Amniotic stem cell (primary cell): ENCODE measurements around the gene GTPBP10.

Source experiments
- DNase-seq: peaks from one replicate; lab custom pipeline; 2025; lab: John Stamatoyannopoulos, UW

The GTPBP10 gene

DNA sequence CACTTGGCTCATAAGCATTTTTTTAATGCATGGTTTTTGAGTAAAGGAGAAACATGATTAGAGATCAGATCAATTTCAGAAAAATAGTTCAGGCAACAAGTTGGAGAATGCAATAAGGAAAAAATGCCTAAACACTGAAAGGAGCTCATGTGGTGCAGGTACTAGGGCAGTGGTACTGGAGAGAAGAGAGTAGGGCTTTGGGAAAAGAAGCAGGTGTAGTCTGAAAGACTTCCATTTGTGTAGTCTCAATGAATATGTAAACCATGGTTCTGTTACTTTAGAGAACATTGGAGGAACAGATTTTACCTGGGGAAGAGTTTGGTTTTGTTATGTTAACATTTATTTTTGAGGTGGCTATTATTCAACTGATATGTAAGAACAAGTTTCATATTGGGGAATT lies 5.5 kb downstream of the GTPBP10 start:
- DNase-seq, result no peak

DNA sequence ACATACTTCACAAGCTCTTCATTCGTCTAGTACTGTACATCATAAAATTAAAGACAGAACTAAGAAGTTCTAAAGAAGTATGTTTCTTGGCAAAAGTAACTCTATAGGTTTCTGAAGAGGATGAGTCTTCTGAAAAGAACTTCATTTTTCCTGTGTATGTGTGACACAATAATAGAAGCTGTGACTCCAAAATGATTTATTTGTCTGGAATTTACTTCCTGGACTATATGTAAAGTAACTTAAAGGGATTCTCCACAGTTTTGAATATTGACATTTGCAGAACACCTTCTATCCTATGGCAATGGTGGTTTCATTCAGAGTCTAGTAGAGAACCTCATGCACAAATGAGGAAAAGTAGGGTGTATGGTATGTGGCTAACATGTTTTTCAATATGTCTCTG lies 36.9 kb downstream of the GTPBP10 start:
- DNase-seq, result peak; percentile 18

DNA sequence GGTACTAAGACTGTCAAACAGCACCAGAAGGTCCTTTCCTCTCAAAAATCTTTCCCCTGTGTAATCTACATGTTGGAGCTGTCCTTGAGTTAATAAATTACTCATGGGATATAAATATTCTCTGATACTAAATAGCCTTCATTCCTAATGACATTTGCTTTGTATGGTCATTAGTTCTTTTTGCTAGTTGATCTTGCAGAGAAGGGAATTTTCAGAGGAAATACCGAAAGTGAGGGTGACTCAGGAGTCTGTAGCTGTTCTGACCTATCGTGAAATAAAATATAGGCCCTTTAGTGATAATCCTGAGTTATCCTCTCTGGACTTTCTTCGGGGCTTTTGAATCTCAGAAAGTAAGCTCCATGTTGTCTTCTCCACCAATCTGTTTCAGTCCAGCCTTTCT lies 37.3 kb downstream of the GTPBP10 start:
- peak; percentile 0 for DNase-seq

DNA sequence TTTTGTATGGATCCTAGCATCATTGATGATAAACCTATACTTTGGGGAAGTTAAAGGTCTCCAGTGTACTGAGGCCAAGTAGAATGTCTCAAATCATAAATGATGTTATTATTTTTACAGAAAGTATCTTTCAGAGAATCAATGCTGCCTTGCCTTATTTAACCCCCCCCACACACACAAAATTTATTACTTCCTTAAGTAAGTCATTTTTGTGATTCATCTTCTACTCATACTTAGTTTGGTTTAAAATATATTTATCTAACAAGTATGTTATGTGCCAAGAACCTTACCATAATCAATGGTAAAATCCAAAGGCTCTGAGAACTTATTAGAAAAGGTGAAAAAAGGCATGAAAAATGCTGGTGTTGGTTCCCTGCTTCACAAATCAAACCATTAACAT lies 37.9 kb downstream of the GTPBP10 start:
- no peak for DNase-seq

DNA sequence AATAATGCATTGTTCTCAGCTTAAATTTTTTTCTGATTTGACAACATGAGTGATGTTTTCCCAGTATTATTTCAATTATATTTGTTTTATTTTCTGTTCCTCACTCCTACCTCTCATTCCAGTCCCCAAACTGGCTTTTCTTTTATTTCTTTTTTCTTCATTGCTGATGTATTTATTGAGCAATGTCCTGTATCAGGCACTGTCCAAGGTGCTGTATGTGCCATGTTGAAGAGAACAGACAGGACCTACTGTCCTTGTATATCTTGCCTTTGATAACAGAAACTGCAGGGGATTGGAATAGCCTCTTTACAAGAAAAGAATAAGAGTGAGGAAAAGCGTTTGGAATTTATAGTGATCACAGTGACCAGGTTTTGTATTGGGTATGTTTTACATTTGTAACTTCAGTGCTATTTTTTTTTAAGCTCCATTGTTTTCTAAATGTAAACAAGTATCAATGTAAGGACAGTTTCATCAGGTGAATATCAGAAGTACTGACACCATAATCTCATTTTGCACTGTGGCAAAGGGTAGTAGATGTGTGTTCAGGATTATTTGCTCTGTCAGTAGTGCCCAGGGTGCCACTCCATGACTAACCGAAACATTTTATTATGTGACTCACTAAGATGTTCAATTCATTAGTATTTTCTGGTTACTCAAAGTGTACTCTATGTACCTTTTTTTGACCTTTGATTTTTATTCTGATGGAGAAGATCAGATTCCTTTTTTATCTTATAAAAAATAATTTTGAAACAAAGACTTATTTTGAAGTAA lies 41.1 kb downstream of the GTPBP10 start:
- DNase-seq, result no peak

DNA sequence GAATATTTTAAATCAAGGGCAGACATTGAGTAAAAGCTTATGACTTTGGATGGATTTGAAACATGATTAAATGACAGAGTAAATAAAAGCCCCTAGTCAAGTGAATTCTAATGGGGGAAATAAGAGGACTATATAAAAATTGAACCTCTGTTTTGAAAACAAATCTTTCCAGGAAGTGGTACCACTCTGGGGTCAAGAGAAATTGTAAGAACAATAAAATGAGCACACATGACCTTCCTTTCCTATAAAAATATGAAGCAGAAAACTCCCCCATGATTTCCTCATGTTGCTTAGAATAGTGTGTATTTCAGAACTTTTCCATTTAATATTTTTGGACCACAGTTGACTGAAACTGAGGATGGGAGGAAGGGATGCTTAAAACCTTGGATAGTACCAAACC lies 44.4 kb downstream of the GTPBP10 start:
- no peak for DNase-seq

DNA sequence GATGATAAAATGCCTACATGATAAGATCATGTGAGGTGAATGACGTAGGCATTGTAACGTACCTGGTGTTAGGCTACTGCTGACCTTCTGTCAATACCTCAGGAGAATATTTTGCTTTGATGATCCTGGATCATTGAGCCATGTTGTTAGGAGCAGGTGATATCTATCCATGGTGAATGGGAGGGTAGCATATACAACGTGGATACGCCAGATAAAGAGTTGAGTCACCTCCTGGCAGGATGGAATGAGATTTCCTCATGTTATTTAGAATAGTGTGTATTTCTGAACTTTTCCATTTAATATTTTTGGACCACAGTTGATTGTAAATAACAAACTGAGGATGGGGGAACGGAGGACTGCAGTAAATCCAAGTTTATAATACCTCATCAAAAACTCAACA lies 45.0 kb downstream of the GTPBP10 start:
- DNase-seq, result no peak

DNA sequence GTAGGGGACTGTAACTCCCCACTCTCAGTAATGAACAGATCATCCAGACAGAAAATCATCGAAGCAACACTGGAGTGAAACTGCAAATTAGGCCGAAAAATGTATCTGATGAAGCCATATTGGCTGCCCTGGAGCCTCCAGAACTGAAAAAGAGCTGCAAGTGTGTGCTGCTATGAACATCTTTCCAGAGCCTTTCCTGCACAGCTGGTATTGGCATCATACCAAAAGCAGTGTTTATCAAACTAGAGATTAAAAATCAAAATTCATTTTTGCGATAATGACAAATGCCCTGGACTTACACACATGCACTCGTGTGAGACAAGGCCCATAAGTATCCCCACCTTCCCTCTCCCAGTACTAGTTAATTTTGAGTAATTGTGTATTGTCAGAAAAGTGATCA lies 49.9 kb downstream of the GTPBP10 start:
- DNase-seq, result no peak

DNA sequence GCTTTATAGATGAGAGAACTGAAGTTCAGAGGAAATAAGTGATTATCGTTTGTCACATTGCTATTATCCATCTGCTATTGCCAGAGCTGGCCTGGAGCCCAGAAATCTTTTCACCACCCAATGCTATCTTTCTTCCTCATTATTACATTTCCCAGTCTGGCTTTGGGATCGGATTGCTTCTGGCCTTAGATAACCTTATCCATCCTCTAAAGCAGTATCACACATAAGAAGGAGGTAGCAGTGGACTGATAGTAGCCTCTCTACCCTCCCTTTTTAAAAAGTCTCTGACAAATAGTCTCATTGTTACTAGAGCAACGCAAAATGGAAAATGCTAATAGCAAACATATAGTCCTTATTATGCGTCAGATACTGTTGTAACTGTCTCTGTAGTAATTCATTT lies 55.5 kb downstream of the GTPBP10 start:
- no peak for DNase-seq

DNA sequence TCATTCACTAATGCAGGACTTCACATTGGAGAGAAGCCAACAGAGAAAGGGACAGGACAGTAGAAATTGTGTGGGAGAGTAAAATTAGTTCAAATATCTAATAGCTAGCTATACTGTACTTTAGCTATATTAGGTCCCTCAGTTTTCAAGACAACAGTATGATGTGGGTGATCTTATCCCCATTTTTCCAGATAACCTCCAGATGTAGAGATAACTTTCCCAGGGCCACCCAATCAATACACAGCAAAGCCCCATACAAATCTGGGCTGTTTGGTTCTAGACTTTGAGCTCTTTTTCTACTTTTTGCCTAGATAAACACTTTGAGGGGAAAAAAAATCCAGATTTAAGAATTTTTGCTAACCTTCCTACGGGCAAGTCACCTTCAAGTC lies 56.3 kb downstream of the GTPBP10 start:
- DNase-seq, result no peak

DNA sequence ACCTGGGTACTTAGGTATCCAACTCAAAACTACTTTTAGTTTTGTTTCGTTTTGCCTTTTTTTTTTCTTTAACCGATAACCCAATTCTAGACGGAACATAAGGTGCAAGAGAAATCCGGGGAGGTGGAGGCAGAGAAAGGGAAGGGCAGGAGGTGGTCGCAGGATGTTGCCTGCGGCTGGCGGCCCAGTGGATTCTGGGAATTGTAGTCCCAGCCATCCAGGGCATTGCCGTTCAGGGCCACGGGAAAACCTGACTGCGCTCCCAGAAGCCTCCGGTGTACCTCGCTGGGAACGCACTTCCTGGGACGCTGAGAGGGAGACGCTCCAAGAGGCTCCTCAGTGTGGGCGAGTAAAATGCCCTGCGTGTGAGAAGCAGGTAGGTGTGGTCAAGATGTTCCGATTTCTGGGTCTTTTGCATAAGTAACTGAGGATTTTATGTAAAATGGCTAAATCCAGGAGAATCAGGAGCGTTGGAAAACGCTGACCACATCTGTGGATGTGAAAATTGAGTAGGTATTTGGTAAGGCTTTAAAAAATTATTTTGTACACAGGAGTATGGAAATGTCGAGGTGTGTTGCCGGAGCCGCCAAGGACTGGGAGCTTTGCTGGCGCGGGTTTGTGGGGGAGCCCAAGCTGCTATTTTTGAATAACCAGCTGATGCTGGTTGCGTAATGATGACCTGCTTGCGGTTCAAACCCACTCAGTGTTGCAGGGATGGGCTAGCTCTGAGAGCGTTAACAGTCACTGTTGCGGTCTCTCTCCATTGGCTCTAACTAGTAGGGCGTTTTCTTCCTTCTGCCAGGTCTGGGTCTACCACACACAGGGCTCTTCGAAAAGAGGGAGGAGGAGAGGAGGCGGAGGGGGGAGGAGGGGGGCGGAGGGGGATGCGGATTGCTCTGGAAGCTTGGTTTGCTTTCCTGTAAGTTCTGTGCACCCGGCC lies 56.9 kb downstream of the GTPBP10 start, which contains the start of gene CLDN12:
Gene CLDN12, plus strand, starts transcription at position 288 of the 940 bp plus-strand sequence. CDS start 9,216 bp downstream, outside the sequence.
- peak; percentile 84 for DNase-seq

DNA sequence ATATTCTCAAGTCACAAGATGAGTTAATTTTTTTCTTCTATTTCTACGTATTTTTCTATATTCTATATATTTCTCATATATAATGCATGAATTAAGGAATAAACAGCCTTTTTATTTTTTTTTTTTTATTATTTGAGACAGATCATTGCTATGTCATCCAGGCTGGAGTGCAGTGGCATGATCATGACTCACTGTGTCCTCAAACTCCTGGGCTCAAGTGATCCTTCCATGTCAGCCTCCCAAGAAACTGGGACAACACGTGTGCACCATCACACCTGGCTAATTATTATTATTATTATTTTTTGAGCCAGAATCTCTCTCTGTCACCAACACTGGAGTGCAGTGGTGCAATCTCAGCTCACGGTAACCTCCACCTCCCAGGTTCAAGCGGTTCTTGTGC lies 58.3 kb downstream of the GTPBP10 start:
- no peak for DNase-seq

DNA sequence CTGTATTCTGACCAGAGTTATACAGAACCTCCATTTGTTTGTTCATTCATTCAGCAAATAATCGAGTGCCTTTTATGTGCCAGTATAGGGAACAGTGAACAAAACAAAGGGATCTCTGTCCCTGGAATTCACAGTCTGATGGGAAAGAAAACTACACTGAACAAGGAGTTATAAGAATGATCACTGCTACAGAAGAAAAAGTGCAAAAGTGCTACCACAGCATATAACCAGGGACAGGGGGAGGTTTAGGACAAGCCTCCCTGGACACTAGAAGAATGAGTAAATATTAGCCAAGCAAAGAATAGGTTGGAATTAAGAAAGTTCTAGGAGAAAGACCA lies 60.9 kb downstream of the GTPBP10 start:
- DNase-seq, result no peak

DNA sequence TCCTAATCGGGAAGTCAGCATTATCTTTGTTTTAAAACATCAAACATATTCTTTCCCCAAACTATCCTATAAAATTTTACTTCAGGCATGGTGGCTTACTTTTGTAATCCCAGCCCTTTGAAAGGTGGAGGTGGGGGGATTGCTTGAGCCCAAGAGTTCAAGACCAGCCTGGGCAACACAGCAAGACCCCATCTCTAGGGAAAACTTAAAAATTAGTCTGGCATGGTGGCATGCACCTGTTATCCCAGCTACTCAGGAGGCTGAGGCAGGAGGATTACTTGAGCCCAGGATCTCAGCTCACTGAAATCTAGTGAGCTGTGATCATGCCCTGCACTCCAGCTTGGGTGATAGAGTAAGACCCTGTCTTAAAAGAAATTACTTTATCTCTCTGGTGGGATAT lies 61.6 kb downstream of the GTPBP10 start:
- no peak for DNase-seq

DNA sequence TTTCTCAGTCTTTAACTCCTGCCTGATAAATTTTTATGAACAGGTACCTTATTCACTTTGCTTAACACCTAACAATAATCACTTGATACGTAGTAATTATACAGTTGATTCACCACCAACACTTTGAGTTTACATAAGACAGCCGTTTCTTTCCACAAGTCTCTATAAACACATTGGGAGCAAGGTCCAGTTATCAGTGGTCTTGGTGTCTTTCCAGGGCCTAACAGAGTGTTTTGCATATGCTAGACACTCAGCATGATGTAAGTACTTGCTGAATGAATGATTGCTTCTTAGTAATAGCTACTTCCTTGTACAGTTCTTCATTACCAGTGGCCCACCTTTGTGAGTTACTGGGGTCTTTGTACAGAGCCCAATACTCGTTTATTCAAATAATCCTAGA lies 63.2 kb downstream of the GTPBP10 start:
- no peak for DNase-seq

DNA sequence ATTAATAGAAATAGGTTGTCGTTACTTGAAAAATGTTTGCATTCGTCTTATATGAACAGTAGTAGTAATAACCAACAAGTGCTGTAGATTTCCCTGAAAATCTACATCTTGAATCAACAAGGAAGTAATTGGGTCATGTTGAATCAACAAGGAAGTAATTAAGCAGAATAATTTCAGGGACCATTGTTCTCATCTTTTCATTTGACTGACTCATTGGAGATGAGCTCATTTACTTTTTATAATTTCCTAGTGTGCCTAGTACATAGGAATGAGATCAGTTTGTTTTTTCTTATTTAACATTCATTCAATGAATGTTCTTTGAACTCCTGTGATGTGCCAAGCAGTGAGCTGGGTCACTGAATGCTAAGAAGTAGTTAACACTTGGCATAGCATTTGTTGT lies 65.0 kb downstream of the GTPBP10 start:
- no peak for DNase-seq

DNA sequence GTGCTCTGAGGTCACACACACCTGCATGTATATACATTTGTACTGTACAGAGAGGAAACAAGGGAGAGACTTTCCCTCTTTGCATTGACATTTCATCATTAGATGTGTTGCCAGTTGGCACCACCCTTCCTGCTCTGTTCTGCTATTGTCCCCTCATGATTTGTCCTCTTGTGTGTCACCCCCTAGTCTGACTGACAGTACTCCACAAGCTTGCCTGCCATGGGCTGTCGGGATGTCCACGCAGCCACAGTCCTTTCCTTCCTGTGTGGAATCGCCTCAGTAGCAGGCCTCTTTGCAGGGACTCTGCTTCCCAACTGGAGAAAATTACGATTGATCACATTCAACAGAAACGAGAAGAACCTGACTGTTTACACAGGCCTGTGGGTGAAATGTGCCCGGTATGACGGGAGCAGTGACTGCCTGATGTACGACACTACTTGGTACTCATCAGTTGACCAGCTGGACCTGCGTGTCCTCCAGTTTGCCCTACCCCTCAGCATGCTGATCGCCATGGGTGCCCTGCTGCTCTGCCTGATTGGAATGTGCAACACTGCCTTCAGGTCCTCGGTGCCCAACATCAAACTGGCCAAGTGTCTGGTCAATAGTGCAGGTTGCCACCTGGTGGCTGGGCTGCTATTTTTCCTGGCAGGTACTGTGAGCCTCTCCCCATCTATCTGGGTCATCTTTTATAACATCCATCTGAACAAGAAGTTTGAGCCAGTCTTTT lies 66.1 kb downstream of the GTPBP10 start:
- DNase-seq, result no peak

DNA sequence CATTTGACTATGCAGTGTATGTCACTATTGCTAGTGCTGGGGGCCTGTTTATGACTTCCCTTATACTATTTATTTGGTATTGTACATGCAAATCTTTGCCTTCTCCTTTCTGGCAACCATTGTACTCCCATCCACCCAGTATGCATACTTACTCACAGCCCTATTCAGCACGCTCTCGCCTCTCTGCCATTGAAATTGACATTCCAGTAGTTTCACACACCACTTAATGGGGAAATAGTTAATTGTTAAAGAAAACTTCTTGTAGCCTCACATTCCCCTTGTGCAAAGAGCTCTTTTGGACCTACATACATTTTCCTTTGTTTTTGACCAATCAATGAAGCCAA lies 66.6 kb downstream of the GTPBP10 start:
- no peak for DNase-seq

DNA sequence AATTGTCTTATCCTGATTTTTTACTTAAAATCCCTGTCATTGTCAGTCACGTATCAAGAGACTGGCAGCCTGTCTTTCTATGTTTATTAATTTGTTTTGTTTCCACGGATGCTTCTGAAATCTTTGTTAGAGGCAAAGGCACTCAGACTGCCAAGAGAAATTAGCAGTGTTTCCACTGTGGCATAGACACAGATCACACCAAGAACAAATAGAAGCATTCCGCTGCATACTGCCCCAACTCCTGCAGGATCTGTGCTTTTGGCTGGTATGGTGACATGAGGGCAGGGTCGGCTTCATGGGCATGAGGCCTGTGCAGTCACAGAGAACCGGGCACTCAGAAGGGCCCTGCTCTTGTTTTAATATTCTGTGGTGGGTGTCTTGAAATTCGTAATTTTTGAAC lies 75.1 kb downstream of the GTPBP10 start:
- DNase-seq, result no peak

DNA sequence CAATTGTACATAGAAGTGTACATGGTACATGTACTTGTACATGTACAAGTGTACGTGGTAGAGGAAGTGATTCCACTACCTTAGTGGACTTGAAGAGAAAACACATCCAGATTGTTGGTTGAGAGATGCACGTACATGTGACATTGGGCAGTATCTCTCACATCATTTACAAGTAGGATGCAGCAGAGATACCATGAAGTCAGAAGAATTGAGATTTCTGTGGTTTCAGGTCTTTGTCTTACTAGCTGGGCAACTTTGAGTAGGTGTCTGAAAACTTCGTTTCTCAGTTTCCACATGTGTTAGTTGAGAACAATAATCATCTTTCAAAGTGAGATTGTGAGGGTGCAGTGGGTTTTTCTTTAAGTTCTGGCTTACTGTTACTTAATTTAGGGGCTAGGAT lies 78.2 kb downstream of the GTPBP10 start:
- no peak for DNase-seq

DNA sequence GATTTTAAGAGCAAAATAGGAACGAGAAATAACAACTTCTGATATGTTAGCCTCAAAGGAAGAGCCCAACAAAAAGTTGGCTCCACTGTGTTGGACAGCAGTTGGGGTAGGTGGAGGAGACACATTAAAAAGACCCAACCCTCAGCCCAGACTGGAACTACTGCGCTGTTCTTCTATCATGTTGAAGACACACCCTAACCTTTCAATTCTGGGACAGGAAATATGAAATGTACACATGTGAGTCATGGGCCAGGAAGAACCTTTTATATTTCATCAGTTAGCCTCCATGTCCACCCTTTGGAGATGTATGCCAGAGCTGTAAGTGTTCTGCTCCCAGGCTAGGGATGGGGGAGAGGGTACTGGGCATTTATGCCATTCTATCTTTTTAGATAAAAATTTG lies 78.9 kb downstream of the GTPBP10 start:
- DNase-seq, result no peak

DNA sequence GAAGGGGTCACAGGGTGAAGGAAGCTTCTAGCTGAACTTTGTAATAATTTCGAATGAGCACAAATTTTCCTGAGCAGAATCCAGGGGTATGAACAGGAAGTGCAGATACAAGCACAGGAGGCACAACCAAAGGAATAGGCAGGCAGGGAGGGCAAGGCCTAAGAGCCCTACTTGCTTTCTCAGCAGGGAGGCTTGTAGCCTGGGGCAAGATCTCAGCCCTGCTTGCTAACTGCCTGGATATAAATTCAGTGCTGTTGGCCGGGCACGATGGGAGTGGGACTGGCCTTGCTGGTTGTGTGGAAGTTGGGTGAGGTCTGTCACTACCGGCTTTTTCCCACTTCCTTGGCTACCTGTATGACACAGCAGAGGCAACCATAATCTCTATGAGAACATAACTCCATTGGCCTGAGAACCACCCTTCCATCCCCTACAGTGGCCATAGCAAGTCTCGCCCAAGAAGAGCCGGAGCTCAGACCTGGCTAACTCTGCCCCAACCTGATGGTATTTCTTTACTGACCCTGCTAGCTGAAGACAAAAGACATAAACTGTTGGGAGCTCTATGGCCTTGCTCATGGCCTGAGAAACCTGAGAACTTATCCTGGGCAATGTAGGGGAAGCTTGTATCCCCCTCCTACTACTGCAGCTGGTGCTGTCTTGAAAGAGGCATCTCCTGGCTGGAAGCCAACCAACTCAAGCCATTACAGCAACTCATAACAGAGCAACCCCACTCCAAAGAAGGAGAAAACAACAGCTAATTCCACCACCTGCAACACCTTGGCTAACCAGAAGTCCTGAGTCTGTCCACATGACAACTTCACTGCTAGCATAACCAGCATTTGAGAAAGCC lies 84.3 kb downstream of the GTPBP10 start:
- DNase-seq, result no peak
